B cell (primary cell): Measurements from ENCODE around the gene KRT23. TPM values are rescaled to one million over a fixed set of nuclear protein-coding genes. Genes with fewer than 3 reads are reported as not detected.

Experiments used
- ATAC-seq: fragments of 200-7000 bp; cut with Tn5 transposase; one replicate; pipeline ENCODE4 v1.10.0; 2021; ENCODE audit warnings: low read depth, mild to moderate bottlenecking, moderate number of reproducible peaks, moderate library complexity
- CTCF ChIA-PET: fragments of 350-600 bp; sonication (Branson Sonifier 250); formaldehyde crosslinking; loops from one replicate; lab custom pipeline; 2021; ENCODE audit warnings: antibody characterized with exemption, inconsistent platforms; lab: Charles Lee
- POLR2A ChIA-PET: fragments of 350-600 bp; sonication (Branson Sonifier 250); formaldehyde crosslinking; loops from one replicate; lab custom pipeline; 2021; ENCODE audit warnings: antibody characterized with exemption; lab: Charles Lee
- DNase-seq: peaks from one replicate; pipeline ENCODE4 v3.0.0; 2013
- H2AFZ ChIP-seq: 2 replicates; pipeline ENCODE4 v1.6.1; 2012; ENCODE audit warnings: mild to moderate bottlenecking, low read depth, low read length; ENCODE audit not compliant: insufficient read depth, poor library complexity, severe bottlenecking
- H3K27ac ChIP-seq, 2 donors: 1 replicate in 1 of 2; 2 replicates in 1 of 2; pipeline ENCODE4 v1.5.1; 2012 to 2013; ENCODE audit warnings: low read length in 2 of 2, mild to moderate bottlenecking in 2 of 2, moderate library complexity in 1 of 2
- H3K27me3 ChIP-seq, 4 experiments: fragments of 200-600 bp in 1 of 4; sonication (generic) in 1 of 4; replicated peaks in 1 of 4; 1 replicate in 2 of 4; 2 replicates in 2 of 4; pipeline versions ENCODE4 v1.6.1 to v1.7.0; 2013 to 2016; ENCODE audit warnings: low read length in 3 of 4, mild to moderate bottlenecking in 2 of 4, mixed read lengths in 1 of 4, moderate library complexity in 1 of 4; ENCODE audit not compliant: insufficient read depth in 4 of 4, control insufficient read depth in 3 of 4; ENCODE audit errors: control extremely low read depth in 1 of 4
- H3K36me3 ChIP-seq, 2 experiments: replicated peaks in 1 of 2; 1 replicate in 1 of 2; 2 replicates in 1 of 2; pipeline versions ENCODE4 v1.6.1 to v1.7.1; 2013; ENCODE audit warnings: low read length in 1 of 2; ENCODE audit not compliant: insufficient read depth in 2 of 2, control insufficient read depth in 1 of 2; ENCODE audit errors: control extremely low read depth in 1 of 2, extremely low read depth in 1 of 2
- H3K4me1 ChIP-seq, 2 donors: fragments of 200-600 bp in 1 of 2; sonication (generic) in 1 of 2; 1 replicate in 1 of 2; 2 replicates in 1 of 2; pipeline versions ENCODE4 v1.5.1 to v1.6.1; 2013 to 2017; ENCODE audit warnings: low read length in 2 of 2; ENCODE audit not compliant: control insufficient read depth in 2 of 2, insufficient read depth in 2 of 2
- H3K4me2 ChIP-seq: replicated peaks from 2 replicates; pipeline ENCODE3; 2012; ENCODE audit warnings: mild to moderate bottlenecking, low read depth, low read length; ENCODE audit not compliant: poor library complexity, severe bottlenecking
- H3K4me3 ChIP-seq, 5 experiments: fragments of 200-600 bp in 1 of 5; sonication (generic) in 1 of 5; 1 replicate in 3 of 5; 2 replicates in 2 of 5; pipeline versions ENCODE4 v1.5.1 to v1.7.0; 2011 to 2016; ENCODE audit warnings: low read length in 4 of 5, mild to moderate bottlenecking in 4 of 5, low read depth in 2 of 5, control low read depth in 1 of 5, moderate library complexity in 1 of 5; ENCODE audit not compliant: insufficient read depth in 1 of 5; ENCODE audit errors: control extremely low read depth in 1 of 5, extremely low read depth in 1 of 5
- H3K79me2 ChIP-seq: fragments of 200-600 bp; sonication (generic); one replicate; pipeline ENCODE4 v1.6.0; 2016; ENCODE audit warnings: low read length; ENCODE audit not compliant: control insufficient read depth, insufficient read depth
- H3K9ac ChIP-seq: fragments of 200-600 bp; sonication (generic); 2 replicates; pipeline ENCODE4 v1.6.1; 2017; ENCODE audit warnings: mild to moderate bottlenecking, low read length, moderate library complexity
- H3K9me3 ChIP-seq, 3 donors: one replicate each; pipeline versions ENCODE4 v1.6.1 to v1.7.1; 2013; ENCODE audit warnings: low read length in 2 of 3; ENCODE audit not compliant: control insufficient read depth in 2 of 3, insufficient read depth in 1 of 3; ENCODE audit errors: control extremely low read depth in 1 of 3
- H4K20me1 ChIP-seq: 2 replicates; pipeline ENCODE4 v1.6.0; 2012; ENCODE audit warnings: mild to moderate bottlenecking, low read length; ENCODE audit not compliant: insufficient read depth, control insufficient read depth, poor library complexity, severe bottlenecking
- H3K27ac Mint-ChIP-seq: one replicate; pipeline ENCODE4 v1.8.0; 2021; ENCODE audit warnings: mixed read lengths
- H3K27me3 Mint-ChIP-seq: one replicate; pipeline ENCODE4 v1.8.0; 2021; ENCODE audit warnings: mixed read lengths
- H3K4me1 Mint-ChIP-seq: one replicate; pipeline ENCODE4 v1.8.0; 2021; ENCODE audit warnings: mixed read lengths
- H3K4me3 Mint-ChIP-seq: one replicate; pipeline ENCODE4 v1.8.0; 2021; ENCODE audit warnings: mixed read lengths
- H3K9me3 Mint-ChIP-seq: one replicate; pipeline ENCODE4 v1.8.0; 2022; ENCODE audit warnings: mixed read lengths; ENCODE audit not compliant: insufficient read depth
- CTCF ChIP-seq: fragments of 200-600 bp; IDR thresholded peaks from one replicate; pipeline ENCODE4 v1.8.0; 2022; ENCODE audit warnings: antibody characterized with exemption, mild to moderate bottlenecking
- EZH2 ChIP-seq: IDR thresholded peaks from 2 replicates; pipeline ENCODE4 v1.6.1; 2012; ENCODE audit warnings: borderline replicate concordance, low read depth, mild to moderate bottlenecking, moderate library complexity, low read length; ENCODE audit not compliant: insufficient read depth, poor library complexity, severe bottlenecking
- WGBS: methylation state at CpG from one replicate; pipeline ENCODE4 v1.1.5; 2013; ENCODE audit warnings: missing lambda C conversion rate; ENCODE audit not compliant: insufficient coverage; 5-methylcytosine and 5-hydroxymethylcytosine counted together
- intact Hi-C: fragments of 100-400 bp; cut with micrococcal nuclease; formaldehyde crosslinking; loops from one replicate; pipeline ENCODE4 v1.10.0; 2022
- polyA plus RNA-seq: library from polyadenylated mRNA; depleted of rRNA; stranded (reverse); fragments of >200 nt; gene quantifications from 2 replicates; pipeline ENCODE4 v1.2.3, GENCODE V29; 2012
- total RNA-seq, 2 donors: library from RNA; stranded (reverse); fragments of 120-200 nt in 1 of 2; gene quantifications; 1 replicate in 1 of 2; 2 replicates in 1 of 2; pipeline versions ENCODE4 v1.2.3 to v1.2.4, GENCODE V29; 2013 to 2022

The KRT23 gene
- total and polyA plus RNA-seq, 2 donors (not counting 1 experiment from before 2014, with no cell fraction given), result 0.06 TPM; not detected in 1

GRCh38 chr17:40945414-40945813 lies 8.0 kb upstream of the KRT23 start:
- no peak overlapping the region for H2AFZ ChIP-seq
- peaks cover 0 to 24% (median 15%) of the 10 kb centered on the region in 4 experiments for H3K27me3 ChIP-seq
- H3K4me2 ChIP-seq, result no peak overlapping the region
- no peak overlapping the region for H3K4me3 ChIP-seq
- TF ChIP-seq EZH2 (no peak), CTCF (no peak)
- no peaks in the 10 kb centered on the region for H3K4me1 ChIP-seq
- H3K9me3 Mint-ChIP-seq, result peaks cover 4% of the 10 kb centered on the region
- POLR2A ChIA-PET, result no interaction called here
- ATAC-seq (no peak), DNase-seq (no peak)
- H3K27ac ChIP-seq, result no peak overlapping the region
- CTCF ChIA-PET, result interaction anchor here (0.6 kb wide), 1 partner anchor 11 kb away, joined by 5 read pairs; no protein-coding TSS in a partner anchor
- no peak overlapping the region for H3K9ac ChIP-seq
- intact Hi-C loops, result no loop called here
- H3K36me3 ChIP-seq, result no peaks in the 10 kb centered on the region
- H3K27ac Mint-ChIP-seq, result no peak overlapping the region
- WGBS, result 98% methylated on average over 5 of the region's 6 CpGs
- no peak overlapping the region for H3K4me3 Mint-ChIP-seq
- H3K4me1 Mint-ChIP-seq, result no peaks in the 10 kb centered on the region
- no peaks in the 10 kb centered on the region for H3K79me2 ChIP-seq
- H3K9me3 ChIP-seq, result no peaks in the 10 kb centered on the region
- no peaks in the 10 kb centered on the region for H4K20me1 ChIP-seq
- H3K27me3 Mint-ChIP-seq, result peaks cover 56% of the 10 kb centered on the region

- H3K4me3 ChIP-seq, result no peak overlapping the region
- no peaks in the 10 kb centered on the region for H3K79me2 ChIP-seq
- H3K27ac Mint-ChIP-seq, result no peak overlapping the region
- WGBS, result no CpG with 5 or more reads among the region's 1 CpG
- no peaks in the 10 kb centered on the region for H3K4me1 Mint-ChIP-seq
- no peak overlapping the region for H2AFZ ChIP-seq
- no peaks in the 10 kb centered on the region for H4K20me1 ChIP-seq
- H3K4me3 Mint-ChIP-seq, result no peak overlapping the region
- H3K27me3 Mint-ChIP-seq, result peaks cover 54% of the 10 kb centered on the region
- H3K9ac ChIP-seq, result no peak overlapping the region
- H3K9me3 Mint-ChIP-seq, result peaks cover 4% of the 10 kb centered on the region
- ATAC-seq (no peak), DNase-seq (no peak)
- no peaks in the 10 kb centered on the region for H3K4me1 ChIP-seq
- H3K36me3 ChIP-seq, result no peaks in the 10 kb centered on the region
- H3K9me3 ChIP-seq, result no peaks in the 10 kb centered on the region
- H3K27me3 ChIP-seq, result peaks cover 0 to 24% (median 14%) of the 10 kb centered on the region in 4 experiments
- H3K27ac ChIP-seq, result no peak overlapping the region
- ChIA-PET CTCF (no interaction called here), POLR2A (no interaction called here)
- intact Hi-C loops, result no loop called here
- TF ChIP-seq CTCF (no peak), EZH2 (no peak)
- H3K4me2 ChIP-seq, result no peak overlapping the region
Measured at GRCh38 chr17:40944531-40944930, 7.1 kb upstream of the KRT23 start.
